Tibial nerve (tissue), 3 donors: ENCODE data around the gene PLCB1.

ENCODE experiments used
- CTCF ChIP-seq, 5 experiments: fragments of 200-600 bp in 3 of 5; fragments of 450-650 bp in 2 of 5; sonication (generic) in 3 of 5; IDR thresholded peaks; one replicate each; pipeline ENCODE4 v1.5.1; 2016 to 2019; ENCODE audit warnings: antibody characterized with exemption in 5 of 5, mild to moderate bottlenecking in 3 of 5, moderate library complexity in 2 of 5
- POLR2A ChIP-seq, 2 donors: fragments of 450-650 bp; IDR thresholded peaks; one replicate each; pipeline ENCODE4 v1.6.1; 2017; ENCODE audit warnings: antibody characterized with exemption in 2 of 2, mild to moderate bottlenecking in 2 of 2, moderate library complexity in 2 of 2

- no peak for TF ChIP-seq CTCF (IDR thresholded peaks at IDR 0.05)
- TF ChIP-seq POLR2A (IDR thresholded peaks at IDR 0.05), result no peak
Measured at GRCh38 chr20:8901237-8902025, 769.4 kb downstream of the PLCB1 start.
